GM19324 (cell line): ENCODE data around the gene TRIM7.

ENCODE experiments used
- ATAC-seq: cut with Tn5 transposase; IDR thresholded peaks from one replicate; pipeline ENCODE4 v1.9.1; 2021; ENCODE audit warnings: mild to moderate bottlenecking, moderate library complexity; ENCODE audit not compliant: unreplicated experiment, low FRiP score

Gene TRIM7

GRCh38 chr5:181204826-181205760, at the start of gene TRIM7:
TRIM7 (minus strand) TSS chr5:181205196; CDS start chr5:181205110, 86 bp downstream.
- no peak for ATAC-seq

GRCh38 chr5:181248277-181248676, 43.3 kb upstream of the TRIM7 start:
- ATAC-seq: no peak

- ATAC-seq: peak; percentile 47
These were observed 41.5 kb upstream of the TRIM7 start for GRCh38 chr5:181246276-181247049.

- ATAC-seq: no peak
These were observed 40.7 kb upstream of the TRIM7 start for GRCh38 chr5:181245427-181246275.

- peak; percentile 68 for ATAC-seq
These were observed 38.8 kb upstream of the TRIM7 start, which contains the start of gene RACK1 for GRCh38 chr5:181243564-181244343. RACK1 (minus strand) TSS chr5:181243906; CDS start chr5:181243800, 106 bp downstream.

- ATAC-seq: no peak
These were observed 38.1 kb upstream of the TRIM7 start for GRCh38 chr5:181243018-181243563.

- ATAC-seq: no peak
These were observed 37.0 kb upstream of the TRIM7 start for GRCh38 chr5:181242031-181242451.

- ATAC-seq: no peak
These were observed 36.5 kb upstream of the TRIM7 start for GRCh38 chr5:181241393-181241975.

- ATAC-seq: no peak
These were observed 34.2 kb upstream of the TRIM7 start for GRCh38 chr5:181239062-181239663.

GRCh38 chr5:181237729-181238385, 32.9 kb upstream of the TRIM7 start:
- no peak for ATAC-seq

- no peak for ATAC-seq
These were observed 32.1 kb upstream of the TRIM7 start for GRCh38 chr5:181236954-181237641.

- no peak for ATAC-seq
These were observed 31.5 kb upstream of the TRIM7 start for GRCh38 chr5:181236471-181236870.

GRCh38 chr5:181235689-181236366, 30.8 kb upstream of the TRIM7 start:
- no peak for ATAC-seq

- ATAC-seq: no peak
These were observed 30.3 kb upstream of the TRIM7 start for GRCh38 chr5:181235323-181235688.

GRCh38 chr5:181234455-181235306, 29.7 kb upstream of the TRIM7 start:
- ATAC-seq: no peak

- no peak for ATAC-seq
These were observed 28.9 kb upstream of the TRIM7 start for GRCh38 chr5:181233801-181234454.
